Bronchial epithelial cell (primary cell): ENCODE results near the gene OR10C1. TPM values are rescaled to one million over a fixed set of nuclear protein-coding genes. Genes with fewer than 3 reads are reported as not detected.

Source experiments
- DNase-seq: peaks from one replicate; pipeline ENCODE4 v3.0.0-alpha.2; 2010; ENCODE audit warnings: low read depth
- FAIRE-seq: peaks from 2 replicates; lab custom pipeline; 2011; peaks lifted over from hg19 to GRCh38; lab: Jason Lieb, UNC
- H3K27me3 ChIP-seq: 2 replicates; pipeline ENCODE4 v1.5.1; 2011; ENCODE audit warnings: low read length; ENCODE audit not compliant: control insufficient read depth, insufficient read depth
- H3K36me3 ChIP-seq: 2 replicates; pipeline ENCODE4 v1.5.1; 2011; ENCODE audit warnings: low read length; ENCODE audit not compliant: control insufficient read depth, insufficient read depth
- H3K4me3 ChIP-seq: 2 replicates; pipeline ENCODE4 v1.5.1; 2011; ENCODE audit warnings: mild to moderate bottlenecking, low read depth, low read length, control low read depth
- CTCF ChIP-seq: IDR thresholded peaks from 2 replicates; pipeline ENCODE4 v1.5.1; 2011; ENCODE audit warnings: mild to moderate bottlenecking, moderate library complexity, low read length, control low read depth, inconsistent platforms; ENCODE audit not compliant: insufficient read depth, severe bottlenecking
- total RNA-seq: library from RNA; depleted of rRNA; stranded (reverse); fragments of >200 nt; gene quantifications from 2 replicates; pipeline ENCODE4 v1.2.1, GENCODE V29; 2014

Gene OR10C1, protein sequence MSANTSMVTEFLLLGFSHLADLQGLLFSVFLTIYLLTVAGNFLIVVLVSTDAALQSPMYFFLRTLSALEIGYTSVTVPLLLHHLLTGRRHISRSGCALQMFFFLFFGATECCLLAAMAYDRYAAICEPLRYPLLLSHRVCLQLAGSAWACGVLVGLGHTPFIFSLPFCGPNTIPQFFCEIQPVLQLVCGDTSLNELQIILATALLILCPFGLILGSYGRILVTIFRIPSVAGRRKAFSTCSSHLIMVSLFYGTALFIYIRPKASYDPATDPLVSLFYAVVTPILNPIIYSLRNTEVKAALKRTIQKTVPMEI
- total RNA-seq: not detected in 2 replicates

DNA sequence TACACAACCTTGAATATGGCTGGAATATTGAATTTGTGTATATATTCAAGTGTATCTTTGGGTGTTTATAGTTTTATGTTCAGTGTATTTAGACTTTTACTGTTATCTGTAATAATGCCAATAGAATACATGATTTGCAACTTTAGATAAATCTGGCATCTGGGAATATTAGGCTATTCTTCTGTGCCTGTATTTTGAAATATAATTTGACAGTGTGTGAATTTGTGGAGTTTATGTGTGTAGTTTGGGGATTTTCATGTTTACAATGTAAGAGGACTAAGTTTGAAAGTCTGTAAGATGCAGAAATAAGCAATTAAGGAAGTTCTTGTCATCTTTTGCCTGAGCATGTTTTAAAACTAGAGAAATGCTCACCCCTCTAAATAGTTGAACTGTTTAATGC, at the start of gene OR10C1:
OR10C1 (plus strand) TSS at position 301 of the 400 bp plus-strand sequence. CDS start 710 bp downstream, outside the sequence.
- no peak for FAIRE-seq
- H3K36me3 ChIP-seq: no peaks in the 10 kb centered on the region
- TF ChIP-seq CTCF: no peak
- DNase-seq: no peak
- H3K4me3 ChIP-seq: no peak within 1 kb of the TSS
- no peaks in the 10 kb centered on the region for H3K27me3 ChIP-seq

DNA sequence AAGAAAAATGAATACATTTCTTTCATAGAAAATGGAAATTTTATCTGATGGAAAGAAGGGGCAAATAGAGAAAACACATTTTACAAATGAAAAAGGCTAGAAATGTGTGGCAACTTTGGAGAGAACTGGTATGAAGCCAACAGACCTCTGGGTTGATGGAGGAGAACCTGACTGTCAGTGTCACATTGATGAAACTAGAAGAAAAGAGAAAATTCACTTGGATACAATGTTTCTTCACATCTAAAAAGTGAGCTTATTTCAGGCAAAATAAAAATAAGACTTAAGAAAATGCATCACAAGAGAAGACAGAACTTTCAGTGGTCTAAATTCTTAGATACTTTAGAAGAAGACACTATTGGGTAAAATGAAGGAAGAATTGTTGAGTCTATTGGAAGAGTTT, 43.8 kb upstream of the OR10C1 start, which contains the start of gene OR12D2:
OR12D2 (plus strand) TSS at position 301 of the 400 bp plus-strand sequence. CDS start 1,069 bp downstream, outside the sequence.
- DNase-seq (no peak), FAIRE-seq (no peak)
- H3K4me3 ChIP-seq: no peak within 1 kb of the TSS
- TF ChIP-seq CTCF: no peak
- no peaks in the 10 kb centered on the region for H3K27me3 ChIP-seq
- no peaks in the 10 kb centered on the region for H3K36me3 ChIP-seq

DNA sequence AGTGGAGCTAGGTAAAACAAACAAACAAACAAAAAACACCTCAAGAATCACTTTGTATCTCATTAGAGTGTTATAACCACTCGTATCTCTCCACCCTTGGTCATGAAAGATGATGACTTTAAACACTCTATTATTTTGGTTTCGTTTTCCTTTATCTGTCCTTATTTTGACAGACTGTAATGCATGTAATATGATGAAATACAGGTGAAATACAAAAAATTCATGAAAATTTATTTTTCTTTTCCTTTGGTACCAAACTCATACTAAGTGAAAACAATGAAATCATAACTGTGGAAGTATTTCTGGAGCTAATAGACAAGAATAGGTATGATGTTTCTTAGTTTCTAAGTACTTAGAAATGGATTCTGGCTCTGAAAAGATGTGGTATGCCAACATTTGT, 39.6 kb upstream of the OR10C1 start:
- no peak for TF ChIP-seq CTCF
- no peak for DNase-seq
- H3K36me3 ChIP-seq: no peaks in the 10 kb centered on the region
- no peak for FAIRE-seq
- no peak overlapping the region for H3K4me3 ChIP-seq
- H3K27me3 ChIP-seq: no peaks in the 10 kb centered on the region

DNA sequence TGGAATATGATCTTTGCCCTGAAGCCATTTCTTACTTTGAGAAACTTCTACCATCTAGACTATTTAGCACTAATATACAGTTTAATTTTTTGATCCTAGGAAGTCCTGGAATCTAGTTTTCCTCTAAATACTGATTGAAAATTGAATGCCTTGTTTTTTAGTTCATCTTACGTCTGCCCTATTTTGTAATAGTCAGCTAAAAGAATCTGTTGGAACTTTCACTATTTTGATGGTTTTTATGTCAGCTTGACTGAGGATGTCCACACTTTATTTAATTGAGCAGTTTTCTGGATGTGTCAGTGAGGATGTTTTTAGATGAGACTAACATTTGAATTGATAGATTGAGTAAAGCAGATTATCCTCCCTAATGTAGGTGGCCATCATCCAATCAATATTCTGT, 35.3 kb upstream of the OR10C1 start:
- no peaks in the 10 kb centered on the region for H3K36me3 ChIP-seq
- H3K27me3 ChIP-seq: no peaks in the 10 kb centered on the region
- TF ChIP-seq CTCF: no peak
- no peak overlapping the region for H3K4me3 ChIP-seq
- no peak for DNase-seq
- no peak for FAIRE-seq

DNA sequence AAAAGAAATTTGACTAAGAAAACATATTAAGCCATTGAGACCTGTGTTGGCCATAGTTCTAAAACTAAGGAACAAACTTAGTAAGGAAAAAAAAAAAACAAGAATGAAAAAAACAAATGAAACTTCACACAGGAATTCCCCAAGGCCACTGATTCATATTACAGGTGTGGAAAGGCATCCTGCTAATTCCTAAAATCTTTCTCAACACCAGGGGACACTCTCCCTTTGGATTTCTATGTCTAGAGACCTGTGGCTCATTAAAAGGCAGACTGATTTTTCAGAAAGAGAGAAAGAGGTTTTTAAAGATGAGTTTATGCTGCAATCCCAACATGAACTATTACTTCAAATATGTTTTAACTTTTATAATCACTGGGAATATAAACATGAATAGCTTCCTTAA, 24.5 kb upstream of the OR10C1 start, which contains the start of gene OR12D1:
OR12D1 (plus strand) TSS at position 341 of the 400 bp plus-strand sequence.
- Histone ChIP-seq H3K36me3 (no peaks in the 10 kb centered on the region), H3K27me3 (no peaks in the 10 kb centered on the region), H3K4me3 (no peak within 1 kb of the TSS)
- no peak for FAIRE-seq
- peak; percentile 49 for TF ChIP-seq CTCF
- DNase-seq: peak; percentile 73
